ENCODE data around the gene EREG. TPM values are rescaled to one million over a fixed set of nuclear protein-coding genes. Genes with fewer than 3 reads are reported as not detected.

The EREG gene
- total RNA-seq, 1 experiment from 2014 or later = not detected

GRCh38 chr4:74379912-74380311 is 15.0 kb downstream of the EREG start:
- H4K91ac ChIP-seq (ENCODE audit: insufficient read length, low read depth, low read length) = no peak overlapping the region
- H4K20me1 ChIP-seq (ENCODE audit: control insufficient read depth, insufficient read depth, insufficient read length) = no peaks in the 10 kb centered on the region
- no CpG with 5 or more reads among the region's 6 CpGs for WGBS (ENCODE audit: extremely low coverage, insufficient read length, low lambda C conversion rate)
- TF ChIP-seq CTCF (conservative IDR thresholded peaks at IDR 0.05) = no peak
- no peak overlapping the region for H4K5ac ChIP-seq (ENCODE audit: insufficient read length, low read depth, low read length)
- no peak overlapping the region for H3K27ac ChIP-seq (ENCODE audit: insufficient read length, low read depth, low read length)
- no peak overlapping the region for H3K9ac ChIP-seq (ENCODE audit: extremely low read depth, insufficient read length, low read length)
- no peak overlapping the region for H3T11ph ChIP-seq (ENCODE audit: low read length)
- Mint-ChIP-seq H3K27me3 (ENCODE audit: low read depth) (no peaks in the 10 kb centered on the region), H3K27ac (no peak overlapping the region), H3K4me1 (no peaks in the 10 kb centered on the region), H3K4me3 (no peak overlapping the region), H3K36me3 (ENCODE audit: insufficient read depth in 1 of 3, low read depth in 3 of 3) (no peaks in the 10 kb centered on the region), H3K9me3 (no peaks in the 10 kb centered on the region)
- H3K4ac ChIP-seq (ENCODE audit: low read depth, low read length) = no peak overlapping the region
- no peak overlapping the region for H2BK120ac ChIP-seq (ENCODE audit: low read depth, low read length, poor library complexity, severe bottlenecking)
- no peak overlapping the region for H3K14ac ChIP-seq (ENCODE audit: insufficient read depth, low read length)
- no peak overlapping the region for H2BK12ac ChIP-seq (ENCODE audit: insufficient read length, low read depth, low read length)
- H3K27me3 ChIP-seq (ENCODE audit: insufficient read depth, low read length) = no peaks in the 10 kb centered on the region
- DNase-seq = no peak
- no peak overlapping the region for H2BK20ac ChIP-seq (ENCODE audit: low read depth, low read length, poor library complexity, severe bottlenecking)
- H2BK15ac ChIP-seq (ENCODE audit: low read depth, low read length) = no peak overlapping the region
- no peaks in the 10 kb centered on the region for H3K79me2 ChIP-seq (ENCODE audit: insufficient read depth, low read length)
- no peaks in the 10 kb centered on the region for H3K4me1 ChIP-seq (ENCODE audit: insufficient read depth, low read length)
- peak overlapping the region; percentile 6 for H2AFZ ChIP-seq (ENCODE audit: low read length)
- no peaks in the 10 kb centered on the region for H3K9me3 ChIP-seq (ENCODE audit: control insufficient read depth, low read depth, low read length)
- no peak overlapping the region for H4K8ac ChIP-seq (replicated peaks; ENCODE audit: insufficient read length, low read depth, low read length)
- H2BK5ac ChIP-seq (ENCODE audit: insufficient read length, low read length) = no peak overlapping the region
- H3K23me2 ChIP-seq (ENCODE audit: insufficient read length, low read depth, low read length, poor library complexity, severe bottlenecking) = no peaks in the 10 kb centered on the region
- H2AK5ac ChIP-seq (ENCODE audit: insufficient read length, low read length) = no peak overlapping the region
- H3K56ac ChIP-seq (ENCODE audit: insufficient read length, low read depth, low read length) = no peak overlapping the region
- no peak overlapping the region for H3K23ac ChIP-seq (ENCODE audit: insufficient read length, low read depth, low read length)
- no peak overlapping the region for H3K18ac ChIP-seq (ENCODE audit: insufficient read length, low read depth, low read length)
- no peak overlapping the region for H3K4me2 ChIP-seq (ENCODE audit: insufficient read depth, insufficient read length, low read length)
- H3K79me1 ChIP-seq (ENCODE audit: insufficient read depth, low read depth, low read length, poor library complexity, severe bottlenecking) = no peaks in the 10 kb centered on the region
